H1 (cell line): Measurements from ENCODE around the gene CAMK1. TPM values are rescaled to one million over a fixed set of nuclear protein-coding genes. Genes with fewer than 3 reads are reported as not detected.

Experiments used
- CTCF ChIA-PET: fragments of 300-600 bp; sonication (Branson Sonifier 250); formaldehyde crosslinking; loops from one replicate; lab custom pipeline; 2021; ENCODE audit not compliant: partially characterized antibody; lab: Charles Lee
- POLR2A ChIA-PET: fragments of 300-600 bp; sonication (Branson Sonifier 250); formaldehyde crosslinking; loops from one replicate; lab custom pipeline; 2021; ENCODE audit warnings: inconsistent platforms; ENCODE audit not compliant: partially characterized antibody; lab: Charles Lee
- DNase-seq, 2 experiments: peaks; one replicate each; pipeline versions ENCODE4 v3.0.0 to v3.0.0-alpha.2; 2010 to 2022; ENCODE audit warnings: low spot score in 2 of 2, low read depth in 1 of 2, mixed read lengths in 1 of 2
- FAIRE-seq: peaks from 2 replicates; lab custom pipeline; 2011; peaks lifted over from hg19 to GRCh38; lab: Jason Lieb, UNC
- H2AFZ ChIP-seq: 2 replicates; pipeline ENCODE4 v1.8.1; 2012; ENCODE audit warnings: low read length, inconsistent platforms
- H2AK5ac ChIP-seq: 2 replicates; pipeline ENCODE4 v1.6.1; 2013; ENCODE audit warnings: low read depth, low read length
- H2BK120ac ChIP-seq: replicated peaks from 2 replicates; pipeline ENCODE3; 2013; ENCODE audit warnings: low read depth, low read length, inconsistent platforms
- H2BK12ac ChIP-seq: 2 replicates; pipeline ENCODE4 v1.6.1; 2013; ENCODE audit warnings: low read depth, low read length
- H2BK15ac ChIP-seq: 2 replicates; pipeline ENCODE4 v1.6.1; 2013; ENCODE audit warnings: low read length
- H2BK20ac ChIP-seq: 2 replicates; pipeline ENCODE4 v1.6.1; 2013; ENCODE audit warnings: low read length
- H2BK5ac ChIP-seq: 2 replicates; pipeline ENCODE4 v1.6.1; 2013; ENCODE audit warnings: low read depth, low read length
- H3K14ac ChIP-seq: 2 replicates; pipeline ENCODE4 v1.6.1; 2013; ENCODE audit warnings: inconsistent platforms; ENCODE audit not compliant: insufficient read length
- H3K18ac ChIP-seq: 2 replicates; pipeline ENCODE4 v1.6.1; 2013; ENCODE audit warnings: low read length; ENCODE audit errors: extremely low read depth
- H3K23ac ChIP-seq: 2 replicates; pipeline ENCODE4 v1.6.1; 2013; ENCODE audit warnings: inconsistent platforms; ENCODE audit not compliant: insufficient read length
- H3K23me2 ChIP-seq: 2 replicates; pipeline ENCODE4 v1.6.1; 2013; ENCODE audit warnings: low read depth, low read length
- H3K27ac ChIP-seq: 2 replicates; pipeline ENCODE4 v1.6.1; 2011; ENCODE audit warnings: low read depth, low read length, inconsistent platforms
- H3K27me3 ChIP-seq, 4 experiments: replicated peaks in 1 of 4; 1 replicate in 1 of 4; 2 replicates in 3 of 4; pipeline versions ENCODE4 v1.6.1 to v1.8.1; 2011 to 2013; ENCODE audit warnings: low read length in 3 of 4, mild to moderate bottlenecking in 3 of 4, inconsistent platforms in 2 of 4, mixed read lengths in 2 of 4, moderate library complexity in 1 of 4; ENCODE audit not compliant: control insufficient read depth in 3 of 4, insufficient read depth in 3 of 4; ENCODE audit errors: extremely low read depth in 1 of 4
- H3K36me3 ChIP-seq, 4 experiments: 2 replicates each; pipeline versions ENCODE4 v1.6.1 to v1.8.1; 2011 to 2013; ENCODE audit warnings: mild to moderate bottlenecking in 4 of 4, low read length in 3 of 4, moderate library complexity in 2 of 4, control low read depth in 1 of 4, inconsistent platforms in 1 of 4; ENCODE audit not compliant: insufficient read depth in 4 of 4, control insufficient read depth in 2 of 4
- H3K4ac ChIP-seq: replicated peaks from 2 replicates; pipeline ENCODE3; 2013; ENCODE audit warnings: low read length, low read depth, mixed read lengths, inconsistent platforms; ENCODE audit not compliant: insufficient read length
- H3K4me1 ChIP-seq, 4 experiments: replicated peaks in 1 of 4; 1 replicate in 1 of 4; 2 replicates in 3 of 4; pipeline versions ENCODE4 v1.6.1 to v1.8.1; 2011 to 2013; ENCODE audit warnings: low read length in 3 of 4, inconsistent platforms in 2 of 4, mixed read lengths in 1 of 4; ENCODE audit not compliant: insufficient read depth in 4 of 4, control insufficient read depth in 3 of 4
- H3K4me2 ChIP-seq, 2 experiments: 2 replicates each; pipeline versions ENCODE4 v1.6.1 to v1.8.1; 2011 to 2013; ENCODE audit warnings: low read depth in 2 of 2, low read length in 2 of 2, control low read depth in 1 of 2, inconsistent platforms in 1 of 2, mild to moderate bottlenecking in 1 of 2; ENCODE audit not compliant: insufficient read depth in 1 of 2
- H3K4me3 ChIP-seq, 4 experiments: fragments of 200-600, 300-600 bp in 1 of 4; sonication (generic), shearing (Covaris generic), sonication (Bioruptor Twin) in 1 of 4; 2 replicates each; pipeline versions ENCODE4 v1.5.1 to v1.8.1; 2011 to 2016; ENCODE audit warnings: low read length in 4 of 4, low read depth in 3 of 4, control low read depth in 2 of 4, inconsistent platforms in 2 of 4, mild to moderate bottlenecking in 2 of 4, mixed read lengths in 1 of 4, moderate library complexity in 1 of 4; ENCODE audit not compliant: insufficient read depth in 2 of 4; ENCODE audit errors: extremely low read depth in 1 of 4
- H3K56ac ChIP-seq: replicated peaks from 2 replicates; pipeline ENCODE3; 2013; ENCODE audit warnings: low read depth, mild to moderate bottlenecking, mixed read lengths, low read length, inconsistent platforms; ENCODE audit not compliant: insufficient read length
- H3K79me1 ChIP-seq: 2 replicates; pipeline ENCODE4 v1.6.1; 2013; ENCODE audit warnings: low read depth, low read length, control low read depth
- H3K79me2 ChIP-seq, 2 experiments: 2 replicates each; pipeline versions ENCODE4 v1.6.1 to v1.8.1; 2012 to 2013; ENCODE audit warnings: low read length in 2 of 2, mild to moderate bottlenecking in 2 of 2, inconsistent platforms in 1 of 2; ENCODE audit not compliant: insufficient read depth in 2 of 2, control insufficient read depth in 1 of 2
- H3K9ac ChIP-seq, 4 experiments: replicated peaks in 1 of 4; 1 replicate in 1 of 4; 2 replicates in 3 of 4; pipeline versions ENCODE4 v1.6.1 to v1.8.1; 2011 to 2013; ENCODE audit warnings: low read depth in 3 of 4, low read length in 3 of 4, control low read depth in 2 of 4, mild to moderate bottlenecking in 2 of 4, moderate library complexity in 2 of 4, inconsistent platforms in 1 of 4; ENCODE audit errors: extremely low read depth in 1 of 4
- H3K9me3 ChIP-seq, 2 experiments: 2 replicates each; pipeline versions ENCODE4 v1.6.1 to v1.8.1; 2012 to 2013; ENCODE audit warnings: mild to moderate bottlenecking in 2 of 2, moderate library complexity in 2 of 2, control low read depth in 1 of 2, inconsistent platforms in 1 of 2, low read depth in 1 of 2, low read length in 1 of 2, mixed read lengths in 1 of 2; ENCODE audit not compliant: insufficient read depth in 2 of 2
- H4K20me1 ChIP-seq, 2 experiments: replicated peaks in 1 of 2; 2 replicates each; pipeline versions ENCODE3 to v1.8.1; 2011 to 2013; ENCODE audit warnings: inconsistent platforms in 2 of 2, low read length in 2 of 2, mild to moderate bottlenecking in 1 of 2; ENCODE audit not compliant: insufficient read depth in 2 of 2, control insufficient read depth in 1 of 2
- H4K5ac ChIP-seq: 2 replicates; pipeline ENCODE4 v1.6.1; 2013; ENCODE audit warnings: low read length, low read depth, mixed read lengths, inconsistent platforms; ENCODE audit not compliant: insufficient read length
- H4K8ac ChIP-seq: 2 replicates; pipeline ENCODE4 v1.8.0; 2013; ENCODE audit warnings: mild to moderate bottlenecking, moderate library complexity, low read length, inconsistent platforms; ENCODE audit not compliant: insufficient read depth; ENCODE audit errors: extremely low read depth
- H4K91ac ChIP-seq: replicated peaks from 2 replicates; pipeline ENCODE3; 2013; ENCODE audit warnings: low read length, mixed read lengths, inconsistent platforms; ENCODE audit not compliant: insufficient read length
- ATF3 ChIP-seq: IDR thresholded peaks from 2 replicates; pipeline ENCODE4 v1.6.1; 2011; ENCODE audit warnings: low read depth, mild to moderate bottlenecking, low read length; ENCODE audit not compliant: insufficient read depth
- BCL11A ChIP-seq, 2 experiments: IDR thresholded peaks; one replicate each; pipeline ENCODE4 v1.6.1; 2011; ENCODE audit warnings: low read depth in 2 of 2, low read length in 2 of 2, mild to moderate bottlenecking in 2 of 2
- CBX5 ChIP-seq: fragments of 300-800, 300-1000 bp; sonication (generic); IDR thresholded peaks from 2 replicates; pipeline ENCODE4 v1.7.1; 2016; ENCODE audit warnings: antibody characterized with exemption, low read length, low read depth
- FOSL1 ChIP-seq: IDR thresholded peaks from 2 replicates; pipeline ENCODE4 v1.6.1; 2011; ENCODE audit warnings: mild to moderate bottlenecking, low read depth, low read length, moderate library complexity; ENCODE audit not compliant: insufficient read depth
- HDAC6 ChIP-seq: IDR thresholded peaks from one replicate; pipeline ENCODE4 v1.7.1; 2012; ENCODE audit warnings: low read depth, mild to moderate bottlenecking, inconsistent platforms, low read length, moderate library complexity
- SIN3A ChIP-seq, 2 experiments: IDR thresholded peaks in 1 of 2; conservative IDR thresholded peaks in 1 of 2; 2 replicates each; pipeline ENCODE4 v1.6.1; 2011 to 2012; ENCODE audit warnings: low read length in 2 of 2, improper control_type of control experiment in 1 of 2, low read depth in 1 of 2, mild to moderate bottlenecking in 1 of 2
- SIX5 ChIP-seq: IDR thresholded peaks from 2 replicates; pipeline ENCODE4 v1.6.1; 2011; ENCODE audit warnings: mild to moderate bottlenecking, low read depth, low read length
- ZNF274 ChIP-seq: IDR thresholded peaks from 2 replicates; pipeline ENCODE4 v1.7.0; 2012; ENCODE audit warnings: low read length, borderline replicate concordance; ENCODE audit errors: extremely low read depth
- WGBS, 2 experiments: shearing (Covaris generic) in 1 of 2; methylation state at CpG; one replicate each; pipeline versions ENCODE4 v1.1.6 to v1.1.7; 2013 to 2015; ENCODE audit warnings: low lambda C conversion rate in 2 of 2, mixed read lengths in 2 of 2, inconsistent platforms in 1 of 2, low coverage in 1 of 2, missing lambda C conversion rate in 1 of 2; ENCODE audit not compliant: insufficient replicate concordance in 2 of 2, insufficient coverage in 1 of 2, insufficient read length in 1 of 2; ENCODE audit errors: extremely low coverage in 1 of 2, missing lambda C conversion rate in 1 of 2; 5-methylcytosine and 5-hydroxymethylcytosine counted together
- polyA plus RNA-seq, 7 experiments: library from polyadenylated mRNA; depleted of rRNA in 3 of 7; stranded (reverse) in 5 of 7; unstranded in 2 of 7; fragments of >200 nt in 5 of 7; fragments of 200-250 nt in 2 of 7; gene quantifications; 1 replicate in 5 of 7; 2 replicates in 1 of 7; 4 replicates in 1 of 7; pipeline versions ENCODE4 v1.2.1 to v1.2.3, GENCODE V29; 2011 to 2013; ENCODE audit warnings: missing spikeins in 2 of 7, mixed read lengths in 2 of 7
- total RNA-seq: library from RNA; stranded (reverse); fragmentation: NEBNext Ultra II Directional; extraction: Animal tissue kit (Norgen Biotek cat#: 25700); gene quantifications from 2 replicates; pipeline ENCODE4 v1.2.1, GENCODE V29; 2021

Gene CAMK1
- total and polyA plus RNA-seq, 2 of the 8 experiments (the other 6 are each of a cell fraction or from before 2014, with no cell fraction given): 4.9 to 5.1 TPM

DNA sequence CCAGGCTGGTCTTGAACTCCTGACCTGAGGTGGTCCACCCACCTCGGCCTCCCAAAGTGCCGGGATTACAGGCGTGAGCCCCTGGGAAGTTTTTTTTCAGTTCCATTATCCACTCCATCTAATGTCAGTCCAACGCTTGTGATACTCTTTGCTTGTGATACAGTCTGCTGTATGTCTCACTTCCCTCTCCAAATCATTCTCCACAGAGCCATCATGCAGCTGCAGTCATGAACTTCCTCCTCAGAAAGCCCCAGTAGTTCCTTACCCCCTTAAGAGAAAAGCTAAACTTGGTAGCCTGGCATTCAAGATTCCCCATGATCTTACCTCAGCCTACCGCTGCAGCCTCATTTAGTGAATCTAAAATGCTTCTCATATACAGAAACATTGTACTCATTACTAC is 25.5 kb upstream of the CAMK1 start:
- H3K56ac ChIP-seq: no peak overlapping the region
- no peak overlapping the region for H2BK5ac ChIP-seq
- H2BK20ac ChIP-seq: no peak overlapping the region
- H3K4ac ChIP-seq: no peak overlapping the region
- H3K79me1 ChIP-seq: peaks cover 9% of the 10 kb centered on the region
- ChIA-PET POLR2A (interaction anchor here (5.5 kb wide), 1 partner anchor 12 kb away, joined by 71 read pairs; the partner anchor contains the start of gene TTLL3), CTCF (interaction anchor here (1.1 to 2.3 kb wide), 4 partner anchors 9 to 68 kb away, joined by 4 to 8 read pairs (median 6); partner anchors contain the start of gene TTLL3)
- no peaks in the 10 kb centered on the region for H4K20me1 ChIP-seq
- no peaks in the 10 kb centered on the region for H3K27me3 ChIP-seq
- H3K23ac ChIP-seq: no peak overlapping the region
- no peak overlapping the region for H3K4me3 ChIP-seq
- H3K36me3 ChIP-seq: peaks cover 8 to 39% (median 28%) of the 10 kb centered on the region in 4 experiments; a peak in 7 of 8 replicates
- no peak overlapping the region for H2BK120ac ChIP-seq
- FAIRE-seq (no peak), DNase-seq (no peak)
- H3K9ac ChIP-seq: no peak overlapping the region
- no peak overlapping the region for H4K5ac ChIP-seq
- H3K4me2 ChIP-seq: no peak overlapping the region
- no peak overlapping the region for H2AFZ ChIP-seq
- no peak overlapping the region for H2BK12ac ChIP-seq
- H3K14ac ChIP-seq: no peak overlapping the region
- H3K23me2 ChIP-seq: peaks cover 8% of the 10 kb centered on the region
- H4K91ac ChIP-seq: no peak overlapping the region
- H3K9me3 ChIP-seq: no peaks in the 10 kb centered on the region
- WGBS, 2 experiments: 96% methylated on average over 5 of the region's 5 CpGs; no CpG with 5 or more reads in 1 of the 2 experiments
- H3K4me1 ChIP-seq: peaks cover 0 to 8% (median 0%) of the 10 kb centered on the region in 4 experiments; a peak in 2 of 7 replicates
- no peak overlapping the region for H3K27ac ChIP-seq
- no peak overlapping the region for H2BK15ac ChIP-seq
- no peak overlapping the region for H4K8ac ChIP-seq
- H3K79me2 ChIP-seq: peaks cover 0 to 40% of the 10 kb centered on the region in 2 experiments; a peak in 2 of 4 replicates
- no peak overlapping the region for H2AK5ac ChIP-seq
- no peak overlapping the region for H3K18ac ChIP-seq
- TF ChIP-seq FOSL1 (no peak), HDAC6 (no peak), ATF3 (no peak), SIN3A (conservative IDR thresholded peaks at IDR 0.05 in 1 of 2, IDR thresholded peaks at IDR 0.05 in 1 of 2; ENCODE audit: low read depth in 1 of 2, low read length in 2 of 2) (no peak), CBX5 (no peak), ZNF274 (no peak), BCL11A (IDR thresholded peaks at IDR 0.05; ENCODE audit: low read depth in 2 of 2, low read length in 2 of 2) (no peak), SIX5 (no peak)
